Fibroblast of skin of left biceps (primary cell): ENCODE data around the gene THBS3.
"Not testable (repeated sequence)": the region's sequence is repeated elsewhere in the genome, so short reads cannot be mapped to it uniquely, and the experiment has no call there.

Source experiments
- DNase-seq, 2 experiments: peaks; one replicate each; pipeline ENCODE4 v3.0.0-alpha.2; 2013; ENCODE audit warnings: low read depth in 2 of 2

Gene THBS3

DNA sequence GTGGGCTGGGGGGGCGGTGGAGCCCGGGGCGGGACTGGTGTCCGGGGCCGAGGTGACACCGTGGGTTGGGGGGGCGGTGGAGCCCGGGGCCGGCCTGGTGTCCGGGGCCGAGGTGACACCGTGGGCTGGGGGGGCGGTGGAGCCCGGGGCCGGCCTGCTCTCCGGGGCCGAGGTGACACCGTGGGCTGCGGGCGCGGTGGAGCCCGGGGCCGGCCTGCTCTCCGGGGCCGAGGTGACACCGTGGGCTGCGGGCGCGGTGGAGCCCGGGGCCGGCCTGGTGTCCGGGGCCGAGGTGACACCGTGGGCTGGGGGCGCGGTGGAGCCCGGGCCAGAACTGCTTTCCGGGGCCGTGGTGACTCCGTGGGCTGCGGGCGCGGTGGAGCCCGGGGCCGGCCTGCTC, 17.8 kb downstream of the THBS3 start:
- DNase-seq, result not testable (repeated sequence)

DNA sequence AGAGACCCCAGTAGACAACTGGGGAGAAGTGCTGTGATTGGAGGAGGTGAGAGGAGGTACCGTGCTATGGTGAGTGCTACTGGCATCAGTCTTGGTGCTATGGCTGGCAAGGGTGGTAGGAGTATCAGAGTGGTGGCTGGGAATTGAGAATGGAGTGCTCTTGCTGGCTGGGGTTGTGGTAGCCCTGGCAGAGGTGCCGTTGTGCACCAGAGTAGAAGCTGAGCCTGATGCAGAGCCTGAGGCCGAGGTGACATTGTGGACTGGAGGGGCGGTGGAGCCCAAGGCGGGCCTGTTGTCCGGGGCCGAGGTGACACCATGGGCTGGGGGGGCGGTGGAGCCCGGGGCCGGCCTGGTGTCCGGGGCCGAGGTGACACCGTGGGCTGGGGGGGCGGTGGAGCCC, 19.4 kb downstream of the THBS3 start:
- DNase-seq, result no peak

DNA sequence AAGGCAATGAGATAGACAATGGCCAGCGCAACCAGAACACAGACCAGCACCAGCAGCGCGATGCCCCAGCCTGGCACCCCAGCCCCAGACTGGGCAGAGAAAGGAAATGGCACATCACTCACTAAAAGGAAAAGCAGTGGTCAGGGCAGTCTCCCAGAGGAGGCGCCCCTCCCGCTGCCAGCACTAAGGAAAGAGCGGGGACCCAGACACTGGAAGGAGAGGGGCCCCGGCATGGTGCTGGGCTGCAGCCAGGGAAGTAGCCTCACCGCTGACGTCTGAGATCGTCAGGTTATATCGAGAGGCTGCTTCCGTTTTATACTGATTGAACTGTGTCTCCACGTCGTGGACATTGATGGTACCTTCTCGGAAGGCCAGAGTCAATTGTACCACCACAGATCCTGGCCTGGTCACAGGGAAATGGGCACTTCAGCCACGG, 20.2 kb downstream of the THBS3 start:
- DNase-seq, result no peak

DNA sequence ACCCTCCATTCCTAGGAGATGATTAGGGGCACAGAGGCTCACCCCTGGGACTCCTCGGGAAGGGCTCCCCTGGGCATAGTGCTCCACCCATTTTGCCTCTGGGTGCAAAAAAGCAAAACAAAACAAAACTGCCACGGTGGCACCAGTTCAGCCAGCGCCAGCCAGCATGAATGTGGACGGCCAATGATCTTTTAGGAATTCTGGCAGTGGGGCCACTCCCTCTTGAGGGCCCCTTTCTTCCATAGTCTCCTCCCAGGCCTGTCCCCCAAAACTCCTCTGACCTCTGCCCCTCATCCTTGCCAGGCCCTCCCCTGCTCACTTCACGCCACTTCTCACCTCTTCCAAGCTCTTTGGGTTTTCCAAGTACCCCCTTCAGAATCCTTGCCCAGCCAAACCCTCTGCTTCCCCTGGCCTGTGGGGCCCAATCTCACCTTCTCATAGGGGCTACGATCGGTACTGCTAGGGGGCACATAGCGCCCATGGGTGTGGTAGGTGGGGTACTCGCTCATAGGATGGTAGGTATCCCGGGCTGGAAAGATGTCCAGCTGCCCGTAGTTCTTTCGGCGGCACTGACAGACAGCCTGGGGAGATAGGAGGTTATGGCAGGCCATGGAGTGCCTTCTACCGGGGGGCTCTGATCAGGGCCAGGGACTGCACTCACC, 20.8 kb downstream of the THBS3 start:
- DNase-seq, result no peak

DNA sequence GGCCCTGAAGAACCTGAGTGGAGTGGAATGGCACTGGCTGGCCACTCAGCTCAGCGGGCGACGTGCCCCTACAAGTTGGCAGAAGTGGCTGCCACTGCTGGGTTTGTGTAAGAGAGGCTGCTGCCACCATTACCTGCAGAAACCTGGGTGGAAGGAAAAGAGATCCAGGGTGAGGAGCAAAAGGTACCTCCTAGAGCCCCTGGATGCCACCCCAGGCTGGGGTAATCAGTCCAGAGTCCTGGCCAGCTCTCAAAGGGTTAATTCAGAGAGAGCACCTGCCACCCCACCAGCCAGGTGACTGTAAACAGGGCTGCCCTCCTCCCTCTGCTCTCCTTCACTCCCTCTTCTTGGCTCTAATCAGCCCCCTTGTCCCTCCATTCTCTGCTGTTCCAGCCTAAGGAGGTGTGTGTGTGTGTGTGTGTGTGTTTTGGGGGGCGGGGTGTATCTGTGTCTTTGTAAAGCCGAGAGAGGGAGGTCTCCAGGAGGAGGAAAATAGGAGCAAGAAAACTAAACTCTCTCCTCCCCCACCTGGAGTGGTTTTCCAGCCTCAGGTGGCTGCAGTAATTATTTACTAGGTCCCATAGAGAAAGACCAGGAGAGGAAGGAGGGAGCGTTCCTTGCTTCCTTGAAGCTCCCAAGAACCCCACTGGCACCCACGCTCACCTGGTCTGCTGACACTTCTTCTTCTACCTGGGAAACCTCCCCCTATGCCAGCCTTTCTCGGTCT, 21.5 kb downstream of the THBS3 start:
- no peak for DNase-seq

DNA sequence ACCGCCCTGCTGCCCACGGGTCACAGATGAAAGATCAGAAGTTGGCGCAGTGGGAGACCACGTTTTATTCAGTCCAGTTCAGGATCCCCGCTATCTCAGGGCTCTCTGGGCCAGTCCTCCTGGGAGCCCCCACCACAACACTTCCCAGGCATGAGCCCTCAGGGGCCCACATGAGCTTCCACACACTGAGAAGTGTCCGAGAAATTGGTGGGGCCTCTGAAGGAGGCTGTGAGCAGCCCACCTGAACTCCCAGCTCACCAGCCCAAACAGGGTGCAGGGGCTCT, 22.0 kb downstream of the THBS3 start:
- no peak for DNase-seq

DNA sequence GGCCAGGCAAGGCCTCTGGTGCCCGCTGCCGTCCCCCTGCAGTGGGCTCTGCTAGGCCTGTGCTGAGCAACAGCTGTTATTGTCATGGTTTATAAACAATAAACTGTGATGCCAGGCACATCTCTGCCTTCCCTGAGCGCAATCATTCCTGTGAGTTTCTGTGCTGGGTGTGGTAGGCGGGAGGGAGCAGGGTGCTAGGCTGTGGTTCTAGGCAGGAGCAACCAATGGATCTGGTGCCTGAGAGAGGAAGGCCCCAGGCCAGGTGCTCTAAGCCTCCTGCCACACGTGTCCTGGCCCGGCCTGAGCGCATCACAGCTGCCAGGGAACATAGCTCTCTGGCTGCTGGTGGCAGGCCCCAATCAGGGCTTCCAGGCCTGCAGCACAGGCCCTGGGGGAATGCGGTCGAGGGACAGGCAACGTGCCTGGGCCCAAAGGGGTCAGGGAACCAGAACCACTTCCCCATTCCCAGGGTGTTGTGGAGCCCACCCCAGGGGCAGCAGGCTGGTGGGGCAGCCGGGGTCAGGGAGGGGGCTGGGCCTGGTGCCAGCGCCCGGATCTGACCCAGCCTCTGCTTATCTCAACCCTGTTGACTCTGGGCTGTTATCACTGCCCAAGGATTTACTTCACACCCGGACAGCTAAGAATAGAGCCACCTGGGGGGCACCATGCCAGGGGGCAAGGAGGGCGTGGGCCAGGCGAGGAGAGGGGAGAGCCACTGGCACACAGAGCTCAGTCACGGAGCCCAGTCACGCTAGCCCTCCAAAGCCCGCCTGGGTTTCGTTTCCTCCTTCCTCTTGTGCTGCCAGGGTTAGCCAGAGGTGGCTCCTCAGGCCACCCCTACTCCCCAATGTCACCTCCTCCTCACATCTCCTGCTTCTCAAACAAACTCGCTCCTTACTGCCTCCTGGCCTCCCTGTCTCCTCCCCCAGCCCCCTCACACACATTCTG, 22.6 kb downstream of the THBS3 start:
- no peak for DNase-seq

DNA sequence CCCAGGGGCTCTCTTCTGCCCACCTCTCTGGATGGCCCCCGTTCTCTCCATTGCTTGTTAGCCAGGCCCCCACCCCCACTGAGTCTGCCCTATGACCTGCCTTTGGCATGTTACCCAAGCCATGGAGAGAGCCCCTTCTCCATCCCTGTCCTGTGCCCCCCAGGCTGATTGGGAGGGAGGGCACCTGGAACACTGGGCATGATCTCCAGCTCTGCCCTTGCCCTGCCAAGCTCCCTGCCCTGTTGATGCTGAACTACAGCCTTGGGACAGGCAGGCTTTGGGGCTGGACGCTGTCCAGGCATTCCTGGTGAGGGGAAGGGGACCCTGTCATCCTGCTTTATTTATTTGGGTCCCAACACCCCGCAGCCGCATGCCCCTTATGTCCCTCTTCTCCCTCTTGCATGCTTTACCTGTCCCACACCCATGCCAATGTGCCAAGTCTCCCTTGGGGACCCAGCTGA, 23.3 kb downstream of the THBS3 start:
- no peak for DNase-seq

DNA sequence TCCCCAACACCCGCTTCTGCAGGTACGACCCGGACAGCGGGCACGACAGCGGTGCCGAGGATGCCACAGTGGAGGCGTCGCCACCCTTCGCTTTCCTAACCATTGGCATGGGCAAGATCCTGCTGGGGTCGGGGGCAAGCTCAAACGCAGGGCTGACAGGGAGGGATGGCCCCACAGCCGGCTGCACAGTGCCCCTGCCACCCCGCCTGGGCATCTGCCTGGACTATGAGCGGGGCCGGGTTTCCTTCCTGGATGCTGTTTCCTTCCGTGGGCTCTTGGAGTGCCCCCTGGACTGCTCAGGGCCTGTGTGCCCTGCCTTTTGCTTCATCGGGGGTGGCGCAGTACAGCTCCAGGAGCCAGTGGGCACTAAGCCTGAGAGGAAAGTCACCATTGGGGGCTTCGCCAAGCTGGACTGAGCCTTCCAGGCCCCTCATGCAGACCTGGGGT, 23.9 kb downstream of the THBS3 start:
- no peak for DNase-seq

DNA sequence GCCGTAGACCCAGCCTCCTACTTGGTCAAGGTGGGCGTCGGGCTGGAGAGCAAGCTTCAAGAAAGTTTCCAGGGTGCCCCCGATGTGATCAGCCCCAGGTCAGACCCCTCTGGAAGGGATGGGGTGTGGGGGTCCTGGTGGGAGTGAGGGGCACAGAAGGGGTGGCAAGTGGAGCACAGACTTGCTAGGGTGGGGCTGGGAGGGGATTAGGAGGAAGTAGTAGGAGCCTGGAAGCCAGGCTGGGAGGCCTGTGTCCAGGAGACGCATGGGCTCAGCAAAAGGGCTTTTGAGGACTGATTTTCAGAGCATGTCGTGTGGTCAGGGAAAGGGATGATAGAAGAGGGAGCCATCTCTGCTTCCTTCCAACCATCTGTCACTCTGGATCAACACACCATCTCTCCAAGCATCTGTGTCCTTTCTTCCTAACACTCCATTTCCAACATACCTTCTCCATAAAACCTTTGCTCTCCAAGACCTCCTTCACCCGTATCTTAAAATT, 25.6 kb downstream of the THBS3 start:
- DNase-seq, result no peak

DNA sequence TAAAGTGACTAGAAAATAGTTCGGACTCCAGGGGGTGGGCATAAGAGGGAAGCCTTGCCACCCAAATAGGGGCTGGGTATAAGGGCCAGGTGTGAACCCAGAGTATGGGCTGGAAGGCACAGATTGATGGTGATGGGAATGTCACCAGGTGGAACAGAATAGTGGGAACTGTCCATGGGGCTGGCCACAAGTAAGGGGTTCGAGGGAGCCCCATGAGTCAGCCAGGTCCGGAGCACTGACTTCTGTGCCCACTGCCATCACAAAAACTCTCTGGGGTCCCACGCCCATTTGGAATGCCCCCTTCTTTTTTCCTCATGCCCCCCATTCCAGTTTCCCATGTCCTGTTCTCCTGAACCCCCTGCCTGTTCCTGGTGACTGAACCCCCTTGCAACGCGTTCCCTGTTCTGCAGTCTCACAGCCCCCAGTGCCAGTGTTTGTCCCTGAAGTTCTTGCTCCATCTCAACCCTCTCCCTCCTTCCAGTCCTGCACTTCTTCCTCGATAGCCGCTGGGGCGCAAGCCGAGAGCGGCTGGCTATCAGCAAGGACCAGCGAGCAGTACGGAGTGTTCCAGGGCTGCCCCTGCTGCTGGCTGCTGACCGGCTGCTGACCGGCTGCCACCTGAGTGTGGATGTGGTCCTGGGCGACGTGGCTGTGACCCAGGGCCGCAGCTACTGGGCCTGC, 26.2 kb downstream of the THBS3 start:
- no peak for DNase-seq

DNA sequence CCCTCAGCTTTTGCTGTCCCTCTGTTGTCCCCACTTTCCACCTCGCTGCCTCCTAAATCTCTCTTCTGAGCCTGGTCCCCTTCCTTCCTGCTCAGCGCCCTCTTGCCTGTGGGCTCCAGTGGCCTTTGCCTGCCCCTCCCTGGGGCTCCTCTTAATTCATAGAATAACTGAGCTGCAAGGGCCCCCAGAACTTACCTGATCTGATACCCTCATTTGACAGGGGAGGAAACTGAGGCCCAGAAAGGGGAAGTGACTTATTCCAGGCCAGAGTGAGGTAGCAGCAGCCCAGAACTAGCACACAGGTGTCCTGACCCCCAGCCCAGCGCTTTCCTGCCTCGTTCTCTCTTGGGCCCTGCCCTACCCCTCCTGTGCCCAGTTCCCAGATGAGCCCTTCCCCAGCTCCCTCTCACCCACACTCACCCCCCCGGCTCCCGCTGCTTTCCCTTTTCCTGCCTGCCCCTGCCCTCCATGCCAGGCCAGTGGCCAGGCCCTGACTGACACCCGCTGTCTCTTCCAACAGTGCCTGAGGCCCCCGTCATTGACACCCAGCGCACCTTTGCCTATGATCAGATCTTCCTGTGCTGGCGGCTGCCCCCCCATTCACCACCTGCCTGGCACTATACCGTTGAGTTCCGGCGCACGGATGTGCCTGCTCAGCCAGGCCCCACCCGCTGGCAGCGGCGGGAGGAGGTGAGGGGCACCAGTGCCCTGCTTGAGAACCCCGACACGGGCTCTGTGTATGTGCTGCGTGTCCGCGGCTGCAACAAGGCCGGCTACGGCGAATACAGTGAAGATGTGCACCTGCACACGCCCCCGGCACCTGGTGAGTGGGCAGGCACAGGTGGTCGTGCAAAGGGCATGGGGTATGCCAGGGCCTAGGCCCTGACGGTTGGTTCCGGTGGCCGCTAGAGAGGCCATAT, 28.3 kb downstream of the THBS3 start:
- DNase-seq, result no peak

DNA sequence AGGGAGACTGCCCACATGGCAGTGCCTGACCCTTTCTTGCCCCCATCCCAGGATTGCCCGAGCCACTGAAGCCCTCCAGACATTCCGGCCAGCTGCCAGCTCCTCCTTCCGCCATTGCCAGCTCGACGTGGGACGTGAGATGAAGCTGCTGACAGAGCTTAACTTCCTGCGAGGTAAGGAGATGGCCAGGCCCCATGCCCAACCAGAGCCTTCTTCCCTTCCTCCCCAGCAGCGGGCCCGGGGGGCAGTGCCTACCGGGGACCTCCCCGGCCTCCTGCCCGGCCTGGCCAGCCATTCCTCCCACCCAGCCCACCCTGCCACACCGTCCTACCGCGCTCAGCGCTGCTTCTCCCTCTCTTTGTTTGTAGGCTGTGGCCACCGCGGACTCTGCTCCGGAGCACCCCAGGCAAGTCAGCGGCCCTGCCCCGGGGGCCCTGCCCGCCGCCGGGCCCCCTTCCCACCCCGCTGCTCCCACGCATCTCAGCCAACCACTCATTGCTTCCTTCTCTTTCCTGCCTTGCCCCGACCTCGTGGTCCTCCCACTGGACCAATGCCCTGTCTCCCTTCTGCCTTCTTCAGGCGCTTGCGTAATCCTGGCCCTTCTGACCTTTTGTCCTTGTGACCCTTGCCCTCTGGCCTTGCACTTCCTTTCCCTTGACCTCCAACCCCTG, 29.1 kb downstream of the THBS3 start:
- no peak for DNase-seq

DNA sequence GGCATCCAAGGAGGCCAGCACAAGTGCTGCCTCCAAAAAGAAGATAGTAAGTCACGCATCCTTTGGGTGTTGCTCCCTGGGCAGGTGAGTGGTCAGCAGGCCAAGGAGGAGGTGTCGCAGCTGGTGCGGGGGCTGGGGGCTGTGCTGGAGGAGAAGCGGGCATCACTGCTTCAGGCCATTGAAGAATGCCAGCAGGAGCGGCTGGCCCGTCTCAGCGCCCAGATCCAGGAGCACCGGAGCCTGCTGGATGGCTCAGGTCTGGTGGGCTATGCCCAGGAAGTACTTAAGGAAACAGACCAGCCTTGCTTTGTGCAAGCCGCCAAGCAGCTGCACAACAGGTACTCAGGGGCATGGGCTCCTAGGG, 29.8 kb downstream of the THBS3 start:
- DNase-seq, result no peak

DNA sequence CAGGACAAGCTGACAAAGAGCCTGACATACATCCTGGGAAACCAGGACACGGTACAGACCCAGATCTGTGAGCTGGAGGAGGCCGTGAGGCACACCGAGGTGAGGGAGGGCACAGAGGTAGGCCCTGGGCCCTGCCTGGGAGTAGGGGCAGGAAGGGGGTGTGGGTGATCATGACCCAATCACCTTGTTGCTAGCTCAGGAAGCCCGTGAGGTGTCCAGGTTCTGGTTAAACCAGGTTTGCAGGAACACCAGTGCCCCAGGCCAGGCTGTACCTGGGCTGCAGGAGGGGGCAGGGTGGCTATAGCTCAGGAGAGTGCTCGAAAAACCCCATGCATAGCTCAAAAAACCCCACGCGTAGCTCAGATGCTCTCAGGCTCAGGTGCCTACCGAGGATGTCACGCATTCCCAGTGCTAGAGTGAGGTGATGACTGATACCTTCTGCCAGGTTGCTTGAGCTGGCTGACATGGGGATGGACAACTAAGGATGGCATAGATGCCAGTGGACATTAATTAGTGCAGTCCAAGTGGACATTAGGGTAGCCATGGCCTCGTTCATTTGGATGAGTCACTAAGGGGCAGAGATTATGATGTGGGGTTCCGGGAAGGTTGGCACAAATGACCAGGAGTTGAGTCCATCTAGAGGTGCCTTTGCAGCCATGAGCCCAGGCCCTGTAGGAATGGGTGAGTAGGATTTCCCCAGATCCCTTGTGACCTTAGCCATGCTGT, 30.3 kb downstream of the THBS3 start:
- DNase-seq, result no peak

DNA sequence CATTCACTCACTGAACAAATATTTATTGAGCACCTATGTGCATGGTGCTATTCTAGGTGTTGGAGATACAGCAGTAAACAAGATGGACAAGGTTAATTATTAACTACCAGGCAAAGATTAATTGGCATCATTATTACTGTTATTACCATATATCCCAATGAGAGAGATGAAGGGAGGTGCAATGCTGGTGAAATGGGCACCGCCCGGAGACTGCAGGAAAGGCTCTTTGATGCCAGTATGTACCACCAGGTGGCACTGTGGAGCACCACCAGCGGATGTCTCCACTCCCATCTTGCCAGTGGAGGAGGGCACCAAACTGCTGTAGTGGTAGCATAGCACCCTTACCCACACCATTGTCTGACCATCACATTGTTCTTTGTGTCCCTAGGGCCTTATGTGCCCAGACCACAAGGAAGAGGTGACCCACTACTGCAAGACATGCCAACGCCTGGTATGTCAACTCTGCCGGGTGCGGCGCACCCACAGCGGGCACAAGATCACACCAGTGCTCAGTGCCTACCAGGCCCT, 31.1 kb downstream of the THBS3 start:
- DNase-seq, result no peak

DNA sequence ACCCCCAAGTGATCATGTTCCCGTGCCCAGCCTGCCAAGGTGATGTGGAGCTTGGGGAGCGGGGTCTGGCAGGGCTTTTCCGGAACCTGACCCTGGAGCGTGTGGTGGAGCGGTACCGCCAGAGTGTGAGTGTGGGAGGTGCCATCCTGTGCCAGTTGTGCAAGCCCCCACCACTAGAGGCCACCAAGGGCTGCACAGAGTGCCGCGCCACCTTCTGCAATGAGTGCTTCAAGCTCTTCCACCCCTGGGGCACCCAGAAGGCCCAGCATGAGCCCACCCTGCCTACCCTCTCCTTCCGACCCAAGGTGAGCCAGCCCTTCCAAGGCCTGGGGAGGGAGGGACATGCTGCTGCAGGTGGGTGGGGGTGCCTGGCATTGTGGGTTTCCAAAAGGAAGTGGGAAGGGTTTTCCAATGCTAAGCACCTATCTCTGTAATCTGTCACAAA, 31.7 kb downstream of the THBS3 start:
- no peak for DNase-seq

DNA sequence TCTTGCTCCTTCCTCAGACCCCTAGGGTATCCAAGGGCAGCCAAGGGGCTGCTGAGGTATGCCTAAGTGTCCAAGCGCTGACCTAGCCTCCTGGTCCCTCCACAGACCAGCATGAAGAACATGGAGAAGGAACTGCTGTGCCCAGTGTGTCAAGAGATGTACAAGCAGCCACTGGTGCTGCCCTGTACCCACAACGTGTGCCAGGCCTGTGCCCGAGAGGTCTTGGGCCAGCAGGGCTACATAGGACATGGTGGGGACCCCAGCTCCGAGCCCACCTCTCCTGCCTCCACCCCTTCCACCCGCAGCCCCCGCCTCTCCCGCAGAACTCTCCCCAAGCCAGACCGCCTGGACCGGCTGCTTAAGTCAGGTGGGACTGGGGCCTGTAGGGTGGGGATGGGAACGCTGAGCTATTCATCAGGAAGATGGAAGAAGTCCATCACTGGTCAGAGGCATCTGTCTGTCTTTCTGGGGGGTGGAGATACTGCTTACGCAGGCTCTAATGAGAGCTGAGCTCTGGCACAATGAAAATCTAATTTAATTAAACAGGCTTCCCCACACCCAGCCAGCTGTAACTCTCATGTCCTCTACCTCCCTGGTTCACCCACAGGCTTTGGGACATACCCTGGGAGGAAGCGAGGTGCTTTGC, 32.3 kb downstream of the THBS3 start:
- DNase-seq, result no peak
